ENCODE measurements around the gene MTCL3.

MTCL3 gene

DNA sequence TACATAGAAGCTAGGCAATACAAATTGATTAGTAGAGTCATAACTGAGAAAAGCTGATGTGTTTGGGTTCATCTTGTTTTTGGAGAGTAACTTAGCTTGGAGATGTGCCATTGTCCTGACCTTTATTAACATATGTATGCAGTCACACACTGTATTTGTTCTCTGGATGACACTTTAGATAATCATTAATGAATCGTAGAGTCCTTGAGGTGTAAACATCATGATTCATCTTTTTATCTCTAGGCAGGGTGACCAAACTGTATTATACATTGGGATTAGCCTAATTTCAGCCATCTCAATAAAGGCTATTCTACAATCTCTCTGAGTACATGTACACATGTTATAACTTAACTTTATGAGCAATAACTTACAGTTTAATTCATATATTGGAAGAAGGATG, 3.6 kb upstream of the MTCL3 start:
- TF ChIP-seq, protein P1, sequence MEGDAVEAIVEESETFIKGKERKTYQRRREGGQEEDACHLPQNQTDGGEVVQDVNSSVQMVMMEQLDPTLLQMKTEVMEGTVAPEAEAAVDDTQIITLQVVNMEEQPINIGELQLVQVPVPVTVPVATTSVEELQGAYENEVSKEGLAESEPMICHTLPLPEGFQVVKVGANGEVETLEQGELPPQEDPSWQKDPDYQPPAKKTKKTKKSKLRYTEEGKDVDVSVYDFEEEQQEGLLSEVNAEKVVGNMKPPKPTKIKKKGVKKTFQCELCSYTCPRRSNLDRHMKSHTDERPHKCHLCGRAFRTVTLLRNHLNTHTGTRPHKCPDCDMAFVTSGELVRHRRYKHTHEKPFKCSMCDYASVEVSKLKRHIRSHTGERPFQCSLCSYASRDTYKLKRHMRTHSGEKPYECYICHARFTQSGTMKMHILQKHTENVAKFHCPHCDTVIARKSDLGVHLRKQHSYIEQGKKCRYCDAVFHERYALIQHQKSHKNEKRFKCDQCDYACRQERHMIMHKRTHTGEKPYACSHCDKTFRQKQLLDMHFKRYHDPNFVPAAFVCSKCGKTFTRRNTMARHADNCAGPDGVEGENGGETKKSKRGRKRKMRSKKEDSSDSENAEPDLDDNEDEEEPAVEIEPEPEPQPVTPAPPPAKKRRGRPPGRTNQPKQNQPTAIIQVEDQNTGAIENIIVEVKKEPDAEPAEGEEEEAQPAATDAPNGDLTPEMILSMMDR (IDR thresholded peaks at IDR 0.05; ENCODE audit: low read depth) = no peak

DNA sequence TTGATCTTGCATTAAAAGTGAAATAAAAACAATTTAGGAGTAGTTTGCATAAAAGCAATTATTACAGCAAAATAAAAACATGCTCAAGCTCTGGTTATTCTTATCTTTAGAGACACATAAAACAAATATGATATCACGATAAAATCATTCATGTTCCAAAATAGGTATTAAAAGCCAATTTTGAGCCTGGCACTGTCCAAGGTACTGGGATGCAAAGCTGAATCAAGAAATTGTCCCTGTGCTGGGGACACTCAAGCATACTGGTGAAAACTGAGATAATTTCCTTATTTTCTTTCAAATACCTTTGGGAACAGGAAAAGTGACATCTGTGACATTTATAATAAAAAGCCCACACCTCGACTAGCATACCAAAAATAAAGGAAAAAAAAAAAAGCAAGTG, 931 bp upstream of the MTCL3 start:
- TF ChIP-seq, protein P1 (IDR thresholded peaks at IDR 0.05; ENCODE audit: low read depth) = no peak

DNA sequence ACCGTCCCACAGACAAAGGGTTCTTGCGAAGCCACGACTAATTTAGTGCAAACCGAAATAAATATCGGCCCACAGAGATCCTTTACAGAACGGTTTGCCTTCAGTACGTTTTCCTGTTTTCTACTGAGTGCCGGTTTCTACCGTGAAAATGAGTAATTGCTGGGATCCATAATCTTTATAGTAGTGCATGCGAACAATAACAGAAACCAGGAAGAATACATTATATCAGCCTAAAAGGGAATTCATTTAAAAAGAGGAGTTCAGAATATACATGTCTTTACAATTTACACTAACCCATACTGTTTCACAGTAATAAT, 292 bp upstream of the MTCL3 start:
- TF ChIP-seq, protein P1 (IDR thresholded peaks at IDR 0.05; ENCODE audit: low read depth) = no peak

DNA sequence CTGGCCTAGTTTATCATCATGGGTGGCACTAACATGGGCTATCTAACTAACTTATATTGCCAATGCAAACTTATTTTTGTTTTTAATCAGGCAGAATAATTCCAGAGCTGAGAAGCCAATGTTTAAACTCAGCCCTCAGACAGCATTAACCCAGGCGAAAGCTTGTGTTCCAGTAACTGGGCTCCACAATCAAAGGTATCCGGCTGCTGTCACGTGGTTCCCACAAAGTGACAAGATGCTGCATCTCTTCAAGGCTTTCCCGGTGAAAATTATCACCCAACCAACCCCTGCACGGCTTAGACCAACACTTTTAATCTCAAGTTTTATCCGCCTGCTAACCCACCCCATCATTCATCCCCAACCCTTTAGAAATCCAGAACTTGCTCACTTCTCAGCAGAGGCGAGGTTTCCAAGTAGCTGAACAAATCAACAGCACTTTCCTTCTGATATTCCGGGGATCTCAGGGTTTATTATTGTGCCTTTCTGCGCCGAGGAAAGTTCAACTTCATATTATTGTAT, 885 bp downstream of the MTCL3 start:
- TF ChIP-seq, protein P1 (IDR thresholded peaks at IDR 0.05; ENCODE audit: low read depth) = no peak

DNA sequence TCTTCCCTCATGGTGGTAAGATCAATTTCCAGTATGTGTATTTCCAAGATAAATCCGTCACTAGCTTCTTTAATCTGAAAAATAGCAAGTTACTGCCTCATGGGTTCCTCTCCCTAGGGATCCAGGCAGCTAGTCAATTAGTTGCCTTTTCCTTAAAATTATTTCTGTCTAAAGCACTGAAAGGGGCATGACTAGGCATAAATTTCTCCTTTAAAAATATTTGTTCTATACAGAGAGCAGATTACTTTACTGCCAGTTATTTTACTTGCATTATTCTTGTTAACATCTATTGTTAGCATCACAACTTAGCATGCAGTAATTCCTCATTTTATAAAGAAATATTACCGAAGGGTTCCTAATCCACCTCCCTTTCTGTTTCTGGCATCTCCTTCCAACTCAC, 1.4 kb downstream of the MTCL3 start:
- TF ChIP-seq, protein P1 (IDR thresholded peaks at IDR 0.05; ENCODE audit: low read depth) = no peak

DNA sequence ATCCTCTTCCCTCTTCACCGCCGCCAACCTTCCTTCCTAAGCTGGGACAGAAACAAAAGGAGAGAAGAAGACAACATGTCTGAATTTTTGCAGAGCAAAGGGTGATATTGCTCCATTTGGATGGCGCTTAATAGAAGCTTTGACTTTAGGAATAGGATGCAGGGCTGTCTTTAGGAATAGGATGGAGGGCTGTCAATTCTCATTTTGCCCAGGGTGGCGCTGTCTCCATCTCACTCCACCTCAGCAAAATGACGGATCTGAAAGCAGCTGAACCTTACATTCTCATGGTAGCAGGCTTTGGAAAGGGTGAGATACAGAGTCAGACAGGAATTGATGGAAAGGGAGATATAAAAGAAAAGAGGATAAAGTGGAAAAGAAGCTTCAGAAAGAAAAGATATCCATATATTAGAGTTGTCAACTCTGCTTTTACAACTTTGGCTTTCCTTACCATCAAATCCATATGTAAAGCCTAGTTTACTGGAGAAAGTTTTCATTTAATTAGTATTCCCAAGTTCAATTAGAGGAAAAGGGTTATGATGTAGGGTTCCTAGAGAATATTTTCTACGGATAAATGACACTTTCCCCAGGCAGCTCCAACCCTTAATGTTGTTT, 2.4 kb downstream of the MTCL3 start:
- TF ChIP-seq, protein P1 (IDR thresholded peaks at IDR 0.05; ENCODE audit: low read depth) = no peak

DNA sequence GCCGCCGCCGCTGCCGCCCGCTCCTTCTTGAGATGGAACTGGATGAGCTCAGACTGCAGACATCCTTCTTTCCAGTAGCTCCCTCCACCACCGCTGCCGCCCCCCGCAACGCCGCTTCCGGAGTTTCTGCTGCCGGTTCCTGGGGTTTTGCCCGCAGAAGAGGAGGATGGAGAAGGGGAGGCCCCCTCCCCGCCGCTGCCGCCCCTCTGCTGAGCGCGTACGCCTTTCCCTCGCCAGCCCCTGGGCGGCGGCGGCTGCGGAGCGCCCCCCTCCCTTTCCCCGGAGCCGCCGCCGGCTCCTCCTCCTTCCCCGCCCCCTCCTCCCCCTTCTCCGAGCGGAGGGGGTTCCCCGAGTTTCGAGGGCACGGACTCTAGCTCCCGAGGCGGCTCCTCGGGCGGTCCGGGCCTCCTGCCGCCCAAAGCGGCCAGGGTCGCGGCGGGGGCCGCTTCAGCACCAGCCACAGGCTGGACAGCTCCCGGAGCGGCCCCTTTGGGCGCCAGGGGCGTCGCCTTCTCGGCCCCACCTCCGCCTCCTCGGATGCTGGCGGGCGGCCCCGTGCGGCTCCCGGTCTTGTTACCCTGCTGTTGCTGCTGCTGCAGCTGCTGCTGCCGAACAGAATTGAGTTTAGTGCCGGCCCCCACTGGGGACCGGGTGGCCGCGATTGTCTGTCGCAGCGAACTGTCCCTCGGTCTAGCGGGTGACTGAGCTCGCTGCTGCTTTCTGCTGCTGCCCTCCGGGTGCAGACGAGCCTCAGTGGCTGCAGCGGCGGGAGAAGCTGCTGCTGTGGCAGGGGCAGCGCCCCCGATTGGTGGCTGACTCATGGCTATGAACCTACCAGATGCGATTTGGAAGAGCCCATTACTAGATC, 3.1 kb downstream of the MTCL3 start:
- TF ChIP-seq, protein P1 (IDR thresholded peaks at IDR 0.05; ENCODE audit: low read depth) = no peak
